Measurements from ENCODE around the gene GTF3C4. TPM values are rescaled to one million over a fixed set of nuclear protein-coding genes. Genes with fewer than 3 reads are reported as not detected.

GTF3C4 gene
- total and polyA plus RNA-seq, 2 of the 8 experiments (the other 6 are each of a cell fraction or from before 2014, with no cell fraction given), result 6.8 to 39.2 TPM

- TF ChIP-seq KDM4A (IDR thresholded peaks at IDR 0.05; ENCODE audit: low read depth, low read length, severe bottlenecking), result no peak
- no peak for TF ChIP-seq EP300 (IDR thresholded peaks at IDR 0.05; ENCODE audit: borderline replicate concordance in 1 of 2, low read depth in 2 of 2, low read length in 2 of 2)
- TF ChIP-seq CREB1 (IDR thresholded peaks at IDR 0.05), result no peak
Observed at GRCh38 chr9:132641216-132641615, 29.0 kb upstream of the GTF3C4 start (continued).

All from H1 (cell line).